Activated B cell treated with CpG ODN at 0.5 μM for 24 hours (primary cell): Measurements from ENCODE around the gene ZMYND10. TPM values are rescaled to one million over a fixed set of nuclear protein-coding genes. Genes with fewer than 3 reads are reported as not detected.

Source experiments
- ATAC-seq: fragments of 200-7000 bp; cut with Tn5 transposase; one replicate; pipeline ENCODE4 v1.10.0; 2021; ENCODE audit warnings: low read depth, mild to moderate bottlenecking, moderate library complexity
- CTCF ChIA-PET: fragments of 350-600 bp; sonication (Branson Sonifier 250); formaldehyde crosslinking; loops from one replicate; lab custom pipeline; 2021; ENCODE audit warnings: antibody characterized with exemption; lab: Charles Lee
- POLR2A ChIA-PET: fragments of 350-600 bp; sonication (Branson Sonifier 250); formaldehyde crosslinking; loops from one replicate; lab custom pipeline; 2021; ENCODE audit warnings: antibody characterized with exemption; lab: Charles Lee
- DNase-seq: peaks from one replicate; pipeline ENCODE4 v3.0.0; 2022
- H3K27ac Mint-ChIP-seq: one replicate; pipeline ENCODE4 v1.8.0; 2020; ENCODE audit warnings: mixed read lengths
- H3K27me3 Mint-ChIP-seq: one replicate; pipeline ENCODE4 v1.8.0; 2021; ENCODE audit warnings: mixed read lengths
- H3K36me3 Mint-ChIP-seq: one replicate; pipeline ENCODE4 v1.8.0; 2021; ENCODE audit warnings: low read depth, mixed read lengths
- H3K4me1 Mint-ChIP-seq: one replicate; pipeline ENCODE4 v1.8.0; 2021; ENCODE audit warnings: mixed read lengths
- H3K4me3 Mint-ChIP-seq: one replicate; pipeline ENCODE4 v1.8.0; 2020; ENCODE audit warnings: mild to moderate bottlenecking, mixed read lengths
- H3K9me3 Mint-ChIP-seq: one replicate; pipeline ENCODE4 v1.8.0; 2020; ENCODE audit warnings: mixed read lengths
- CTCF ChIP-seq: fragments of 200-600 bp; IDR thresholded peaks from one replicate; pipeline ENCODE4 v1.8.0; 2022; ENCODE audit warnings: antibody characterized with exemption, mild to moderate bottlenecking
- intact Hi-C: fragments of 100-400 bp; cut with micrococcal nuclease; formaldehyde crosslinking; loops from one replicate; pipeline ENCODE4 v1.15.1; 2024
- total RNA-seq: library from RNA; stranded (reverse); gene quantifications from 2 replicates; pipeline ENCODE4 v1.2.3, GENCODE V29; 2022

Gene ZMYND10
- total RNA-seq, 1 donor from 2014 or later = 0.64 TPM

- no peaks in the 10 kb centered on the region for H3K27me3 Mint-ChIP-seq
- H3K4me3 Mint-ChIP-seq = no peak overlapping the region
- CTCF ChIA-PET = no interaction called here
- peaks cover 14% of the 10 kb centered on the region for H3K4me1 Mint-ChIP-seq
- H3K9me3 Mint-ChIP-seq = no peaks in the 10 kb centered on the region
- POLR2A ChIA-PET = no interaction called here
- DNase-seq (no peak), ATAC-seq (no peak)
- no peak for TF ChIP-seq CTCF
- intact Hi-C loops = no loop called here
- no peaks in the 10 kb centered on the region for H3K36me3 Mint-ChIP-seq
- no peak overlapping the region for H3K27ac Mint-ChIP-seq
Observed at GRCh38 chr3:50304601-50305000, 40.9 kb downstream of the ZMYND10 start.

- DNase-seq (no peak), ATAC-seq (no peak)
- no peak for TF ChIP-seq CTCF
- intact Hi-C loops = no loop called here
- H3K4me1 Mint-ChIP-seq = peaks cover 25% of the 10 kb centered on the region
- H3K27me3 Mint-ChIP-seq = no peaks in the 10 kb centered on the region
- CTCF ChIA-PET = no interaction called here
- no peaks in the 10 kb centered on the region for H3K9me3 Mint-ChIP-seq
- no peak within 1 kb of the TSS for H3K4me3 Mint-ChIP-seq
- H3K36me3 Mint-ChIP-seq = peaks cover 4% of the 10 kb centered on the region
- no peak within 1 kb of the TSS for H3K27ac Mint-ChIP-seq
- POLR2A ChIA-PET = no interaction called here
Observed at GRCh38 chr3:50303013-50303815, 42.3 kb downstream of the ZMYND10 start, which contains the start of gene HYAL1. TSS of gene HYAL1 (minus strand) at chr3:50303574. CDS start at chr3:50302956, 618 bp downstream.

GRCh38 chr3:50302095-50303012 is 43.2 kb downstream of the ZMYND10 start:
- Mint-ChIP-seq H3K4me1 (peaks cover 31% of the 10 kb centered on the region), H3K36me3 (peaks cover 4% of the 10 kb centered on the region), H3K27me3 (no peaks in the 10 kb centered on the region), H3K4me3 (no peak overlapping the region), H3K9me3 (no peaks in the 10 kb centered on the region), H3K27ac (no peak overlapping the region)
- ATAC-seq = no peak
- POLR2A ChIA-PET = no interaction called here
- CTCF ChIA-PET = no interaction called here
- no peak for TF ChIP-seq CTCF
- no peak for DNase-seq
- intact Hi-C loops = no loop called here

- ATAC-seq = no peak
- no peak overlapping the region for H3K27ac Mint-ChIP-seq
- DNase-seq = no peak
- H3K4me1 Mint-ChIP-seq = peaks cover 34% of the 10 kb centered on the region
- no peak for TF ChIP-seq CTCF
- H3K27me3 Mint-ChIP-seq = no peaks in the 10 kb centered on the region
- no peak overlapping the region for H3K4me3 Mint-ChIP-seq
- ChIA-PET CTCF (no interaction called here), POLR2A (interaction anchor here (0.7 to 1.0 kb wide), 2 partner anchors 37 to 59 kb away, joined by 5 to 6 read pairs; partner anchors contain the start of gene TMEM115)
- intact Hi-C loops = no loop called here
- H3K36me3 Mint-ChIP-seq = peaks cover 6% of the 10 kb centered on the region
- no peaks in the 10 kb centered on the region for H3K9me3 Mint-ChIP-seq
Observed at GRCh38 chr3:50300681-50301254, 44.8 kb downstream of the ZMYND10 start.
